Activated T-cell treated with anti-CD3 and anti-CD28 coated beads, Interleukin-2, amount 50 U/mL, for 48 hours (primary cell): Measurements from ENCODE around the gene KRT6A.

Experiments
- DNase-seq, 2 experiments: peaks; one replicate each; pipeline ENCODE4 v3.0.0-alpha.2; 2020

The KRT6A gene

GRCh38 chr12:52493172-52493571, at the start of gene KRT6A:
KRT6A (minus strand) TSS chr12:52493257; CDS start chr12:52493188, 69 bp downstream.
- no peak for DNase-seq

- DNase-seq, result no peak
Measured at GRCh38 chr12:52542157-52542556, 49.1 kb upstream of the KRT6A start.

- no peak for DNase-seq
Measured at GRCh38 chr12:52541709-52542108, 48.7 kb upstream of the KRT6A start.

GRCh38 chr12:52540531-52540930, 47.5 kb upstream of the KRT6A start:
- no peak for DNase-seq

- DNase-seq, result no peak
Measured at GRCh38 chr12:52539821-52540173, 46.7 kb upstream of the KRT6A start.

GRCh38 chr12:52539083-52539820, 46.2 kb upstream of the KRT6A start:
- no peak for DNase-seq

- no peak for DNase-seq
Measured at GRCh38 chr12:52537101-52537500, 44.0 kb upstream of the KRT6A start.

- no peak for DNase-seq
Measured at GRCh38 chr12:52535574-52535973, 42.5 kb upstream of the KRT6A start.

- DNase-seq, result no peak
Measured at GRCh38 chr12:52534482-52534881, 41.4 kb upstream of the KRT6A start.

- no peak for DNase-seq
Measured at GRCh38 chr12:52533686-52534470, 40.8 kb upstream of the KRT6A start.

- no peak for DNase-seq
Measured at GRCh38 chr12:52532636-52533035, 39.6 kb upstream of the KRT6A start.

- DNase-seq, result no peak
Measured at GRCh38 chr12:52531566-52532300, 38.7 kb upstream of the KRT6A start.

- DNase-seq, result no peak
Measured at GRCh38 chr12:52530905-52531304, 37.8 kb upstream of the KRT6A start.

- no peak for DNase-seq
Measured at GRCh38 chr12:52530366-52530765, 37.3 kb upstream of the KRT6A start.

- DNase-seq, result no peak
Measured at GRCh38 chr12:52529846-52530245, 36.8 kb upstream of the KRT6A start.

- DNase-seq, result no peak
Measured at GRCh38 chr12:52529417-52529816, 36.4 kb upstream of the KRT6A start.

- no peak for DNase-seq
Measured at GRCh38 chr12:52528641-52529143, 35.6 kb upstream of the KRT6A start.

- peak in 1 of 2 experiments; percentile 13 for DNase-seq
Measured at GRCh38 chr12:52527121-52527800, 34.2 kb upstream of the KRT6A start.

- peak in 1 of 2 experiments; percentile 10 for DNase-seq
Measured at GRCh38 chr12:52526511-52526951, 33.5 kb upstream of the KRT6A start.

GRCh38 chr12:52525661-52526499, 32.8 kb upstream of the KRT6A start:
- peak in 1 of 2 experiments; percentile 9 for DNase-seq

GRCh38 chr12:52524898-52525591, 32.0 kb upstream of the KRT6A start:
- peak in 1 of 2 experiments; percentile 6 for DNase-seq
